SK-N-SH treated with all-trans-retinoic acid at 6 μM for 48 hours (cell line): ENCODE measurements around the gene VASN.

Source experiments
- ATAC-seq: fragments of 200-7000 bp; cut with Tn5 transposase; 3 replicates; pipeline ENCODE4 v1.9.1; 2020; ENCODE audit warnings: mild to moderate bottlenecking, moderate library complexity
- ARNTL ChIP-seq: fragments of 450-650 bp; formaldehyde crosslinking; IDR thresholded peaks from 2 replicates; pipeline ENCODE4 v1.5.0; 2020; ENCODE audit warnings: low read depth, mild to moderate bottlenecking, moderate library complexity, borderline replicate concordance
- BACH2 ChIP-seq: fragments of 250-450 bp; sonication (Bioruptor Pico); IDR thresholded peaks from 2 replicates; pipeline ENCODE4 v1.9.0; 2021; ENCODE audit warnings: mild to moderate bottlenecking, borderline replicate concordance
- CSDC2 ChIP-seq: fragments of 250-450 bp; sonication (Bioruptor Pico); IDR thresholded peaks from 2 replicates; pipeline ENCODE4 v1.5.0; 2020; ENCODE audit warnings: mild to moderate bottlenecking, moderate library complexity
- ESRRG ChIP-seq: fragments of 250-450 bp; sonication (Bioruptor Pico); IDR thresholded peaks from 2 replicates; pipeline ENCODE4 v1.6.1; 2021; ENCODE audit warnings: mild to moderate bottlenecking
- GLIS3 ChIP-seq: fragments of 250-450 bp; sonication (Bioruptor Pico); IDR thresholded peaks from 2 replicates; pipeline ENCODE4 v1.5.0; 2020; ENCODE audit warnings: mild to moderate bottlenecking, moderate library complexity
- ISL1 ChIP-seq: fragments of 250-450 bp; sonication (Bioruptor Pico); IDR thresholded peaks from 2 replicates; pipeline ENCODE4 v2.1.2; 2022; ENCODE audit warnings: mild to moderate bottlenecking, moderate library complexity
- OSR1 ChIP-seq: fragments of 250-450 bp; sonication (Bioruptor Pico); IDR thresholded peaks from 2 replicates; pipeline ENCODE4 v1.8.0; 2022; ENCODE audit warnings: moderate library complexity, mild to moderate bottlenecking, inconsistent platforms
- PATZ1 ChIP-seq: fragments of 250-450 bp; sonication (Bioruptor Pico); IDR thresholded peaks from 2 replicates; pipeline ENCODE4 v1.8.0; 2020; ENCODE audit warnings: mild to moderate bottlenecking, moderate library complexity, borderline replicate concordance
- PPARA ChIP-seq: fragments of 250-450 bp; sonication (Bioruptor Pico); IDR thresholded peaks from 2 replicates; pipeline ENCODE4 v1.5.0; 2020; ENCODE audit warnings: mild to moderate bottlenecking, borderline replicate concordance
- RARB ChIP-seq: fragments of 250-450 bp; sonication (Bioruptor Pico); IDR thresholded peaks from 2 replicates; pipeline ENCODE4 v1.8.0; 2021; ENCODE audit warnings: mild to moderate bottlenecking, moderate library complexity
- TCF4 ChIP-seq: fragments of 250-450 bp; sonication (Bioruptor Pico); IDR thresholded peaks from 2 replicates; pipeline ENCODE4 v1.8.0; 2021; ENCODE audit warnings: mild to moderate bottlenecking, moderate library complexity, borderline replicate concordance
- TOX ChIP-seq: fragments of 250-450 bp; sonication (Bioruptor Pico); IDR thresholded peaks from 2 replicates; pipeline ENCODE4 v1.8.0; 2021; ENCODE audit warnings: mild to moderate bottlenecking, moderate library complexity, borderline replicate concordance
- ZC3H10 ChIP-seq: fragments of 250-450 bp; sonication (Bioruptor Pico); IDR thresholded peaks from 2 replicates; pipeline ENCODE4 v1.5.1; 2021; ENCODE audit warnings: mild to moderate bottlenecking, moderate library complexity
- ZFP3 ChIP-seq: fragments of 250-450 bp; sonication (Bioruptor Pico); IDR thresholded peaks from 2 replicates; pipeline ENCODE4 v1.5.0; 2020; ENCODE audit warnings: mild to moderate bottlenecking, moderate library complexity
- ZFP30 ChIP-seq: fragments of 450-650 bp; formaldehyde crosslinking; IDR thresholded peaks from 2 replicates; pipeline ENCODE4 v1.5.0; 2022; ENCODE audit warnings: mild to moderate bottlenecking, moderate library complexity
- ZNF565 ChIP-seq: fragments of 450-650 bp; formaldehyde crosslinking; conservative IDR thresholded peaks from 2 replicates; pipeline ENCODE4 v1.5.0; 2020; ENCODE audit warnings: low read depth, mild to moderate bottlenecking, moderate library complexity
- ZNF70 ChIP-seq: fragments of 450-650 bp; formaldehyde crosslinking; IDR thresholded peaks from 2 replicates; pipeline ENCODE4 v1.5.0; 2020; ENCODE audit warnings: mild to moderate bottlenecking, moderate library complexity
- ZNF8 ChIP-seq: fragments of 450-650 bp; formaldehyde crosslinking; IDR thresholded peaks from 2 replicates; pipeline ENCODE4 v1.5.0; 2020; ENCODE audit warnings: mild to moderate bottlenecking, moderate library complexity
- TF ChIP-seq, protein P1 (sequence below): fragments of 250-450 bp; sonication (Bioruptor Pico); IDR thresholded peaks from 2 replicates; pipeline ENCODE4 v1.8.0; 2021; ENCODE audit warnings: low read depth, mild to moderate bottlenecking, moderate library complexity, borderline replicate concordance
- TF ChIP-seq, protein P2 (sequence below): fragments of 250-450 bp; sonication (Bioruptor Pico); IDR thresholded peaks from 2 replicates; pipeline ENCODE4 v1.5.1; 2020; ENCODE audit warnings: low read depth, mild to moderate bottlenecking, moderate library complexity
- TF ChIP-seq, protein P3 (sequence below): fragments of 250-450 bp; sonication (Bioruptor Pico); IDR thresholded peaks from 2 replicates; pipeline ENCODE4 v1.5.0; 2020; ENCODE audit warnings: mild to moderate bottlenecking, moderate library complexity
- TF ChIP-seq, protein P4 (sequence below): fragments of 250-450 bp; sonication (Bioruptor Pico); IDR thresholded peaks from 2 replicates; pipeline ENCODE4 v1.5.1; 2021; ENCODE audit warnings: mild to moderate bottlenecking, moderate library complexity

The VASN gene

DNA sequence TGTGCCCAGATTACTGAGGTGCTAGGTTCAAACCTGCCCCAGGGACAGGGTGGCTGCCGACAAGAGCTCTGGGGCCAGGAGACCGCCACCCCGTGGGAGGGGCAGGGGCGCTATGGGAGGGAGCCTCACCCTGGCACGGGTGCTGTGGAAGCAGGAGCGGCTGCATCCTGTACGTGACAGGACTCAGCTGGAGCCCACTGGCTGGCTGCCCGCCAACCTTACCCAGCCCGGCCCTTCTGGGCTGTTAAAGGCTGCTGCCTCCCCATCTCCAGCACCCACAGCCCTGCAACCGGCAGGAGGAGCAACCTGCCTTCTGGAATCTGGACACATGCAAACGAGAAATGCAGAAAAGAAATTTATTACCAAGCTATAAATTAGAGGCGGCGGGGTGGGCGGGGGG lies 31.7 kb upstream of the VASN start:
- peak; percentile 20 for ATAC-seq
- TF ChIP-seq, protein P1, sequence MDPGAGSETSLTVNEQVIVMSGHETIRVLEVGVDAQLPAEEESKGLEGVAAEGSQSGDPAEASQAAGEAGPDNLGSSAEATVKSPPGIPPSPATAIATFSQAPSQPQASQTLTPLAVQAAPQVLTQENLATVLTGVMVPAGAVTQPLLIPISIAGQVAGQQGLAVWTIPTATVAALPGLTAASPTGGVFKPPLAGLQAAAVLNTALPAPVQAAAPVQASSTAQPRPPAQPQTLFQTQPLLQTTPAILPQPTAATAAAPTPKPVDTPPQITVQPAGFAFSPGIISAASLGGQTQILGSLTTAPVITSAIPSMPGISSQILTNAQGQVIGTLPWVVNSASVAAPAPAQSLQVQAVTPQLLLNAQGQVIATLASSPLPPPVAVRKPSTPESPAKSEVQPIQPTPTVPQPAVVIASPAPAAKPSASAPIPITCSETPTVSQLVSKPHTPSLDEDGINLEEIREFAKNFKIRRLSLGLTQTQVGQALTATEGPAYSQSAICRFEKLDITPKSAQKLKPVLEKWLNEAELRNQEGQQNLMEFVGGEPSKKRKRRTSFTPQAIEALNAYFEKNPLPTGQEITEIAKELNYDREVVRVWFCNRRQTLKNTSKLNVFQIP (CRISPR knock-in tag) = no peak
- TF ChIP-seq PPARA (CRISPR knock-in tag) (no peak), ZNF70 (CRISPR knock-in tag) (no peak), ESRRG (CRISPR knock-in tag) (no peak), GLIS3 (no peak), CSDC2 (CRISPR knock-in tag) (no peak), ZNF8 (CRISPR knock-in tag) (no peak), ZFP30 (no peak), PATZ1 (no peak), BACH2 (CRISPR knock-in tag) (no peak), ARNTL (CRISPR knock-in tag) (no peak), OSR1 (no peak), ISL1 (CRISPR knock-in tag) (no peak), RARB (CRISPR knock-in tag) (no peak), ZNF565 (no peak), TCF4 (no peak)
- TF ChIP-seq, protein P2, sequence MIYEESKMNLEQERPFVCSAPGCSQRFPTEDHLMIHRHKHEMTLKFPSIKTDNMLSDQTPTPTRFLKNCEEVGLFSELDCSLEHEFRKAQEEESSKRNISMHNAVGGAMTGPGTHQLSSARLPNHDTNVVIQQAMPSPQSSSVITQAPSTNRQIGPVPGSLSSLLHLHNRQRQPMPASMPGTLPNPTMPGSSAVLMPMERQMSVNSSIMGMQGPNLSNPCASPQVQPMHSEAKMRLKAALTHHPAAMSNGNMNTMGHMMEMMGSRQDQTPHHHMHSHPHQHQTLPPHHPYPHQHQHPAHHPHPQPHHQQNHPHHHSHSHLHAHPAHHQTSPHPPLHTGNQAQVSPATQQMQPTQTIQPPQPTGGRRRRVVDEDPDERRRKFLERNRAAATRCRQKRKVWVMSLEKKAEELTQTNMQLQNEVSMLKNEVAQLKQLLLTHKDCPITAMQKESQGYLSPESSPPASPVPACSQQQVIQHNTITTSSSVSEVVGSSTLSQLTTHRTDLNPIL (CRISPR knock-in tag) = no peak
- TF ChIP-seq, protein P3, sequence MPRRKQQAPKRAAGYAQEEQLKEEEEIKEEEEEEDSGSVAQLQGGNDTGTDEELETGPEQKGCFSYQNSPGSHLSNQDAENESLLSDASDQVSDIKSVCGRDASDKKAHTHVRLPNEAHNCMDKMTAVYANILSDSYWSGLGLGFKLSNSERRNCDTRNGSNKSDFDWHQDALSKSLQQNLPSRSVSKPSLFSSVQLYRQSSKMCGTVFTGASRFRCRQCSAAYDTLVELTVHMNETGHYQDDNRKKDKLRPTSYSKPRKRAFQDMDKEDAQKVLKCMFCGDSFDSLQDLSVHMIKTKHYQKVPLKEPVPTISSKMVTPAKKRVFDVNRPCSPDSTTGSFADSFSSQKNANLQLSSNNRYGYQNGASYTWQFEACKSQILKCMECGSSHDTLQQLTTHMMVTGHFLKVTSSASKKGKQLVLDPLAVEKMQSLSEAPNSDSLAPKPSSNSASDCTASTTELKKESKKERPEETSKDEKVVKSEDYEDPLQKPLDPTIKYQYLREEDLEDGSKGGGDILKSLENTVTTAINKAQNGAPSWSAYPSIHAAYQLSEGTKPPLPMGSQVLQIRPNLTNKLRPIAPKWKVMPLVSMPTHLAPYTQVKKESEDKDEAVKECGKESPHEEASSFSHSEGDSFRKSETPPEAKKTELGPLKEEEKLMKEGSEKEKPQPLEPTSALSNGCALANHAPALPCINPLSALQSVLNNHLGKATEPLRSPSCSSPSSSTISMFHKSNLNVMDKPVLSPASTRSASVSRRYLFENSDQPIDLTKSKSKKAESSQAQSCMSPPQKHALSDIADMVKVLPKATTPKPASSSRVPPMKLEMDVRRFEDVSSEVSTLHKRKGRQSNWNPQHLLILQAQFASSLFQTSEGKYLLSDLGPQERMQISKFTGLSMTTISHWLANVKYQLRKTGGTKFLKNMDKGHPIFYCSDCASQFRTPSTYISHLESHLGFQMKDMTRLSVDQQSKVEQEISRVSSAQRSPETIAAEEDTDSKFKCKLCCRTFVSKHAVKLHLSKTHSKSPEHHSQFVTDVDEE (CRISPR knock-in tag) = no peak
- TF ChIP-seq, protein P4, sequence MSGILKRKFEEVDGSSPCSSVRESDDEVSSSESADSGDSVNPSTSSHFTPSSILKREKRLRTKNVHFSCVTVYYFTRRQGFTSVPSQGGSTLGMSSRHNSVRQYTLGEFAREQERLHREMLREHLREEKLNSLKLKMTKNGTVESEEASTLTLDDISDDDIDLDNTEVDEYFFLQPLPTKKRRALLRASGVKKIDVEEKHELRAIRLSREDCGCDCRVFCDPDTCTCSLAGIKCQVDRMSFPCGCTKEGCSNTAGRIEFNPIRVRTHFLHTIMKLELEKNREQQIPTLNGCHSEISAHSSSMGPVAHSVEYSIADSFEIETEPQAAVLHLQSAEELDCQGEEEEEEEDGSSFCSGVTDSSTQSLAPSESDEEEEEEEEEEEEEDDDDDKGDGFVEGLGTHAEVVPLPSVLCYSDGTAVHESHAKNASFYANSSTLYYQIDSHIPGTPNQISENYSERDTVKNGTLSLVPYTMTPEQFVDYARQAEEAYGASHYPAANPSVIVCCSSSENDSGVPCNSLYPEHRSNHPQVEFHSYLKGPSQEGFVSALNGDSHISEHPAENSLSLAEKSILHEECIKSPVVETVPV = no peak

GRCh38 chr16:4340443-4340842 lies 31.2 kb upstream of the VASN start:
- no peak for ATAC-seq
- TF ChIP-seq, protein P2 (CRISPR knock-in tag) = no peak
- TF ChIP-seq ISL1 (CRISPR knock-in tag) = no peak
- TF ChIP-seq PATZ1 = no peak
- no peak for TF ChIP-seq ZC3H10 (CRISPR knock-in tag)
- no peak for TF ChIP-seq ESRRG (CRISPR knock-in tag)
- no peak for TF ChIP-seq TCF4
- TF ChIP-seq ZNF8 (CRISPR knock-in tag) = no peak
- no peak for TF ChIP-seq BACH2 (CRISPR knock-in tag)
- no peak for TF ChIP-seq PPARA (CRISPR knock-in tag)
- TF ChIP-seq ZNF70 (CRISPR knock-in tag) = no peak
- TF ChIP-seq ZFP3 (CRISPR knock-in tag) = no peak
- no peak for TF ChIP-seq OSR1
- TF ChIP-seq ARNTL (CRISPR knock-in tag) = no peak
- TF ChIP-seq, protein P1 (CRISPR knock-in tag) = no peak
- no peak for TF ChIP-seq CSDC2 (CRISPR knock-in tag)
- no peak for TF ChIP-seq ZNF565
- no peak for TF ChIP-seq TOX (CRISPR knock-in tag)
- TF ChIP-seq, protein P4 = no peak
